HG03457 (cell line): Measurements from ENCODE around the gene KRT38.
"Not testable (repeated sequence)": the region's sequence is repeated elsewhere in the genome, so short reads cannot be mapped to it uniquely, and the experiment has no call there.

ENCODE experiments used
- ATAC-seq: cut with Tn5 transposase; IDR thresholded peaks from one replicate; pipeline ENCODE4 v1.9.1; 2021; ENCODE audit warnings: moderate number of reproducible peaks; ENCODE audit not compliant: unreplicated experiment

The KRT38 gene

GRCh38 chr17:41424111-41424635 is 16.6 kb downstream of the KRT38 start, which contains the start of gene KRT37:
Gene KRT37, minus strand, starts transcription at chr17:41424585. Its CDS starts 62 bp downstream, at chr17:41424523.
- ATAC-seq, result no peak

DNA sequence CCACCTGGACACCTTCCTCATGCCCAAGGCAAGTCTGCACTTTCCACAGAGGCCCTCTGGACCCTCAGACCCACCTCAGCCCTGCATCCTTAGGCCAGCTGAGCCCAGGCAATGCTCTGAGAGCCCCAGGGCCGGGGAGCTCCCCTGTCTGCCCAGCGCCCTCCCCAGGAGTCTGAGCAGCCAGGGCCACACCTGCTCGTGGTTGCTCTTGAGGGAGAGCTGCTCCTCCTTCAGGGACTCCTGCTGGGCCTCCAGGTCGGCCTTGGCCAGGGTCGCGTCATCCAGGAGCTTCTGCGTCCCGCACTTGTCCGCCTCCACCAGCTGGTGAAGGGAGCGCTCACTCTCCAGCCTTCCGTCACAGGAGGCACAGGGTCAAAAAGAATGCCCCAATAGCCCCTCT is 18.2 kb downstream of the KRT38 start:
- ATAC-seq, result not testable (repeated sequence)

DNA sequence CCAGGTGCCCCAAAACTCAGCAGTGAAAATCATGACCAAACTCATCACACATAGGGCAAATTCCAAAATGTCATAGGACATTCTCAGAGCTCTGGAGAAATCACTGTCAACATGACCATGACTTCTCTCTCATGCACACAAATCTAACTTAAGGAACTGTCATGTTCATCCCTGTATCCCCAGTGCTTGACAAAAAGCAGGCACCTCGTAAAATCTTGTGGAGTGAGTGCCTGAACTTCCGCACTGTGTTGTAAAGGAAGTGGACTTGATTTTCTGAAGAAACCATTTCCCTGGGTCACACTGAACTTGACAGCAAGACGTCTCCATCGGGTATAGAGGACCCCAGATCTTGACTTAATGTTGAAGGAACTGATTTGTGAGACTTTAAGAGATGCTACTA is 19.2 kb downstream of the KRT38 start:
- ATAC-seq, result no peak

DNA sequence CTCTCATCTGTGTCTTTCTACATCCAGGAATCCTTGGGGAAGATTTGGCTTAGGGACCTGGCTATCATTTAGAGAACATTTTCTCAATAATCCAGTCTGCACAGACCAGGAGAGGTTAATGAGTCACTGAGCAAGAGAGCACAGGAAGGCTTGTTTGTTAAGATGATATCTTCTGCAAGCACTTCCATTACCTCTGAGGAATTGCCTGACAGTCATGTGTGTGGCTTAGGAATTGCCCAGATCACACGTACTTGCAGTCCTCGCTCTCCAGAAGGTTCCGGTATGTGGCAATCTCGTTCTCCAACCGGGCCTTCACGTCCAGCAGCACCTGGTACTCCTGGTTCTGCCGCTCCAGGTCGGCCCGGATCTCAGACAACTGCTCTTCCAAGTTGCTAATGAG is 19.7 kb downstream of the KRT38 start:
- no peak for ATAC-seq

GRCh38 chr17:41420134-41420533 is 20.6 kb downstream of the KRT38 start:
- no peak for ATAC-seq

DNA sequence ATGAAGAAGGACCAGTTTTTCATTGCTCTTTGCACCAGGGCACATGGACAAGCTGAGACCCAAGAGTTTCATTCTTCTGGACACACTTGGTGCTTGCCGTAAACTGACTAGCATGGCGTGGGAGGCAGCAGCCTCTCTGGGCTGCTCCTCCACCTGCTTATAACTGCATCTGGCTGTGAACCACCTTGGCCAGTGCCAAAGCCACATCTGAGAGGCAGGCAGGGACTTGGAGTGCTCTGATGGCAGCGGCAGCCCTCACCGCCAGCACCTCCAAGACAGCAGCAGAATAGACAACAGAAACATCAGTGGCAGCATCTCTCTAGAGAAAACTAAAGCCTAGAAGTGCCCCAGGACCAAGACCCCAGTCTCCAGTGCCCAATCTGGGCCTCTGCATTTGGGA is 21.1 kb downstream of the KRT38 start:
- no peak for ATAC-seq

DNA sequence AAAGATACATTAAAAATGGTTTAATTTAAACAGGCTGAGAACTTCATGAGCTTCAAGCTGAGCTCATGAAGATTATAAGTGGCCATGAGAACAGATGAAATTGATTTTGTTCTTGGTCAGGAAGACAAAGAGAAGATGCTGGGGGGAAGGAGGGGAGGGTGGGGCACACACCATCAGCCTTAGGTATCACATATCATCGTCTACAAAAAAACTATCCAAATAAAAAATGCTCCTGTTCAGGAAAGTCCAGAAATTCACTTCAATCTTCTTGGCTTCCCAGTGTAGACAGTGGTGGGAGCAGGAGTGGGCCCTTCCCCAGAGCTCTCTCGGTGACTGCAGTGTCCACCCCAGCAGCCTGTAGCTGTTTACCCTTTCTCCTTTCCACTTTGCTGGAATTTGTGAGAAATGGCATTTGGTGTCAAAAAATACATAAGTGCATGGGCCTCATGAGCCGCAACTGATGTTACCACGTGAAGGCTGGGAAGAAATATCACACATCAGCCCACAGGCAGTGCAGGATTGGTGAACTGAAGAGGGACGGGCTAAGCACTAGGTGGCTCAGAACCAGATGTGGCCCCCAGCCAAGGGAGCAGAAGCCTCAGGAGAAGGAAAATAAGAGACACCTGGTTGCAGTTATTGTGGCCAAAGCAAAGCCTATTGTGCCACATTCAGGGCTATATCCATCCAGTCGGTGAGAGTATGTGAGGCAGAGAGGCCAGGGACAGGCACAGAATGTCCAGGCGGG is 22.5 kb downstream of the KRT38 start:
- ATAC-seq, result no peak

- ATAC-seq, result no peak
Measured at GRCh38 chr17:41417576-41418015, 23.2 kb downstream of the KRT38 start.

DNA sequence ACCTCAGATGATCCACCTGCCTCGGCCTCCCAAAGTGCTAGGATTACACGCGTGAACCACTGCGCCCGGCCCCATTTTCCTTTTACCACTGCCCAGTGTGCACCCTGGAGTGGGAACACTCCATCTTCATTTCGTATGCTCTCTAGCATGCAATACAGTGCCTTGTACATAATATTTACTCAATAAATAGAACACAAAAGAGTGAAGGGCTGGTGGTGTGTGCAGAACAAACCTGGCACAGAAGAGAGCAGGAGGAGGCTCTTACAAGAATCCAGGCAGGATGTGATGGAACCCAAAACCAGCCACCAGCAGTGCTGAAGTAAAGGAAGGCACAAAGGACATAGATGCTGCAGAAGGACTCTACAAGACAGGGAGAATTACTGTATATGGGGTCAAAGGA is 23.7 kb downstream of the KRT38 start:
- ATAC-seq, result no peak

GRCh38 chr17:41416479-41416878 is 24.3 kb downstream of the KRT38 start:
- no peak for ATAC-seq

DNA sequence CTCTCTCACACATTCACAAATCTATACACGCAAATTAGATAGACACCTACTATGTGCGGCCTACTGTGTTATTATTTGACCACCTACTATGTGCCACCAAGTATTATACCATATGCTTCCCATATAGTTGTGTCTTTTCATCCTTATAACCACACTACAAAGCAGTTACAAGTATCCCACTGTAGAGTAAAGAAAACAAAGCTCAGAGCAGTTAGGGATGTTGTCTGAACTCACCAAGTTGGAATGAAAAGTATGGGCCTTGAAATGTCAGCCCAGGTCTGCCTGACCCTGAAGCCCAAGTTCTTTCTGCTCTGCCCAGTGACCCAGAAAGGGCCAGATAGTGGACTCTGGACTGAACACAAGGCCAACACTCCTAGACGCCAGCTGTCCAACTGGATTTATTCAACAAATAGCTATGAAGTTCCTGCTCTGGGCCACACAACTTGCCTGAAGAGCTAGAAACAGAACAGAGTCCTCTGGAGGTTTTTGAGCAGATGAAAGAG is 24.9 kb downstream of the KRT38 start:
- no peak for ATAC-seq

DNA sequence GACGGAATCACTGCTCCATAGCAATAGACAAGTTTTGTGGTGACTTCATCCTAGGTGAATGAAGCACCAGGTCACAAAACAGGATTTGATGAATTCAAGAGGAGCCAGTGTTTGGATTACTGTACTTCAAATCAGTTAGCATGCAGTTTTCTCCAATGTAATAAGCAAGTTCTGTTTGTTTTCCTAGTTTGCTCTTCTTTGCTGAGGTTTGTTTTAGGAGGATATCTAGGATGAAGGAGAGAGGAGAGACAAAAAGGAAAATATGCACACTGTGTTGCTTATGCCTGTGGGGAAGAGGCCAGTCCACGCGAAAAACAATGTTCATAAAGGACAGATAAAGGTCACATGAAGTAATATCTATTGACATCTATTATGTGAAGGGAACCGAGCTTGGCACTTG is 25.4 kb downstream of the KRT38 start:
- ATAC-seq, result no peak

- no peak for ATAC-seq
Measured at GRCh38 chr17:41413982-41414381, 26.8 kb downstream of the KRT38 start.

GRCh38 chr17:41413353-41413957 is 27.3 kb downstream of the KRT38 start:
- ATAC-seq, result no peak

DNA sequence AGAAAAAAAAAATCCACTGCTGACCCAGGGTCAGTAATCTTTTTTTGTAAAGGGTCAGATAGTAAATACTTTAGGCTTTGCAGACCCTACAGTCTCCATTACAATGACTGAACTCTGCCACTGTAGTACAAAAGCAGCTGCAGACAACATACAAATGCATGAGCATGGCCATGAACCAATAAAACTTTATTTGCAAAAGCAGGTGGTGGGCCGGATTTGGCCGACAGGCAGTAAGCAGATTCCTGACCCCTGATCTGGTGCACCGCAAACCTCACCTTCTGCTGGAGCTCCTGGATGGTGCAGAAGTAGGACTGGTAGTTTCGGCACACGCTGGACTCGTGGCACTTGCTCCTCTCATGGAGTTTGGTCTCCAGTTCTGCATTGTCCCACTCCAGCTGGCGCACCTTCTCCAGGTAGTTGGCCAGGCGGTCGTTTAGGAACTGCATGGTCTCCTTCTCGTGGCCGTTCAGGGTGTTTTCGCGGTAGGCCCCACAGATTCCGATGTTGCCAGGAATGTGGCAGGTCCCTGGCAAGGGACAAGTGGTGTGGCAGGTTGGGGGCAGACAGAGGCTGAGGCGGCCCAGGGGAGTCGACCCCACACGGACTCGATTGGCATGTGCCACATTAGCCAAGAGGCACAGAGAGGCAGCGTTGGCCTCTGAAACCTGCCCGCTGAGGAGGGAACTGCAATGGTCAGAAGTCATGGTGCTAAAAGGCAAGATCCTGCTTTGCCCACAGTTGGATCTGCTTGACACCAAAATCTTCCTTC is 29.5 kb downstream of the KRT38 start:
- no peak for ATAC-seq

DNA sequence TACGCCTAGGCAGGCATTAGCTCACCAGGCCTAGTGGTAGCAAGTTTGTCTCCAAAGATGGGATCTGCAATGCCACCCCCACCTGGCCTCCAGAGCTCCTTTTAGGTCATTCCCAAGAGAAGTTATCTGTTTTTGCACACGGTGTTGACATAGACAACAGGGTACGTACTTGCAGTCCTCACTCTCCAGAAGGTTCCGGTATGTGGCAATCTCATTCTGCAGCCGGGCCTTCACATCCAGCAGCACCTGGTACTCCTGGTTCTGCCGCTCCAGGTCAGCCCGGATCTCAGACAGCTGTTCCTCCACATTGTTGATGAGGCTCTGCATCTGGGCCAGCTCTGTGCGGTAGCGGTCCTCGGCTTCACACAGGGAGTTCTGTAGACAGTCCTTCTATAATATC is 33.6 kb downstream of the KRT38 start:
- no peak for ATAC-seq

- no peak for ATAC-seq
Measured at GRCh38 chr17:41406205-41406604, 34.6 kb downstream of the KRT38 start.

DNA sequence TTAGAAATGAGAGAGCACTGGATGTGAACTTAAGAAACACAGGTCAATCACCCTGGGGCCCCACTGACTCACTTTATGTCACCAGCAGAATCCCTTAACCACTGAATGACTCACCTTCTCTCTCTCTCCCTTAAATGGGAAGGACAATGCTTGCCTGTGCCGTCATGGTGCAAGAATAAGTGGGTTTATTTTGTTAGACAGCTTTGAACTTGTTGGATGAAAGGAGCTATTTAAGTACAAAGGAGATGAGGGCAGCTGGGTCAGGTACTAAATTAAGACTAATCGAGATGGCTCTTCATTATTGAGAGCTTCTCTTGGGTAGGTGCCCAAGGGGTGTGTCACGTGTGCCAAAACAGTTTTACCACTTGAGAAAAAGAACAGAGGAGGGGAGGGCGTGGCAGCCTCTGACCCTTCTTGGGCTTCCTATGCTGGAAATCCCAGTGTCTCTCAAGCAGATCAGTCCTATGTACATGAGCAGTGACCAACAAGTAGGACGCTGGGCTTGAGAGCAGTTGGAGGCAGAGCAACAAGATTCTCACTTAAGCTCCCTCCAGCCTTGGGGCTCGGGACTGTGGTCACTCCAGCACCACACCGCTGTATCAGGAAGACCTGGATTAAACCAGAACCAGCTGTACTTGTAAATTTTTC is 36.6 kb downstream of the KRT38 start:
- no peak for ATAC-seq

- no peak for ATAC-seq
Measured at GRCh38 chr17:41403404-41404023, 37.3 kb downstream of the KRT38 start.

DNA sequence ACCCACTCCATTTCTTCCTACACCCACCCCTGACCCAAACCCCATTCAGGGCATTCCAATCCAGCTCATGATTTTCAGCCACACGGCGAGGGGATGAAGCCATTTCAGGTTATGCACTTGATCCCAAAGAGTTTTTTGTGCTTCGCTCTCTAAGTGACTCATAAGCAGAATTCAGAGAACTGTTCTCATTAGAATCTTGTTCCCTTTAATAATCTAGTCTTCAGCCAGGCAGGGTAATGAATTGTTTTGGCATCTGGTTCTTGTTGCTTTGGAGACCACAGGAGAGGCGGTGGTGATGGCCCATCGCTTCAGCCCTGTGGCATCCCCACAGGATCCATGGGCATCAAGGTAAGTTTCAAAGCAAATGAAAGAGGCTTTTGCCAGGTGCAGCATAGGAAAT is 38.6 kb downstream of the KRT38 start:
- no peak for ATAC-seq
